Measurements from ENCODE around the gene ELK3. TPM values are rescaled to one million over a fixed set of nuclear protein-coding genes. Genes with fewer than 3 reads are reported as not detected.
A peak's percentile ranks its signal among the peaks of the same experiment; 100 is the strongest.

Gene ELK3
- total RNA-seq, 1 donor from 2014 or later: 18.9 TPM

DNA sequence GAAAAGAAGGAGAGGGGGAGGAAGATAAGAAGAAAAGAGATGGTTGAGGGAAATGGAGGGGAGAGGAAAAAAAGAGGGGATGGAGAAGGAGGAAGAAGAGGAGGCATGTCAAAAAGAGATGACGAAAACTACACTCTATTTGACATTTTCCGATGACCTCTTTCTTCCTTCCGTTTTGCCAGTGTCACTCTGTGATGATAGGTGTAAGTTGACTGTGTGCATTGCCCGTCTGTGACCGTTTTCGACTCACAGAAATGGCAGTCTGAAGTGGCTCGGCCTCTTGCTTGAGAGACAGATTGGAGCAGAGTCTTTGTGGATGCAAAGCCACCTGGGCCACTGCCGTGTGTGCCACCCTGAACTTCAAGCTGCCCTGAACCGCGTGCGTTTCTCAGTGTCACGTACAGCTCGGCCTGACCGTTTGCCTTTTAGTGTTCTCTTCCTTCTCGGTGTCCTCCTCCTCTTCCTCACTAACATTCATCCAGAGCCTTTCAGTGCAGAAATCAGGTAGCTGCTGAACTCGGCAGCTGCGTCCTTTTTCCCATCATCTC, 32.7 kb downstream of the ELK3 start:
- DNase-seq (no peak), ATAC-seq (ENCODE audit: poor library complexity) (no peak)
- intact Hi-C loops (cut with DNase I): no loop called here

DNA sequence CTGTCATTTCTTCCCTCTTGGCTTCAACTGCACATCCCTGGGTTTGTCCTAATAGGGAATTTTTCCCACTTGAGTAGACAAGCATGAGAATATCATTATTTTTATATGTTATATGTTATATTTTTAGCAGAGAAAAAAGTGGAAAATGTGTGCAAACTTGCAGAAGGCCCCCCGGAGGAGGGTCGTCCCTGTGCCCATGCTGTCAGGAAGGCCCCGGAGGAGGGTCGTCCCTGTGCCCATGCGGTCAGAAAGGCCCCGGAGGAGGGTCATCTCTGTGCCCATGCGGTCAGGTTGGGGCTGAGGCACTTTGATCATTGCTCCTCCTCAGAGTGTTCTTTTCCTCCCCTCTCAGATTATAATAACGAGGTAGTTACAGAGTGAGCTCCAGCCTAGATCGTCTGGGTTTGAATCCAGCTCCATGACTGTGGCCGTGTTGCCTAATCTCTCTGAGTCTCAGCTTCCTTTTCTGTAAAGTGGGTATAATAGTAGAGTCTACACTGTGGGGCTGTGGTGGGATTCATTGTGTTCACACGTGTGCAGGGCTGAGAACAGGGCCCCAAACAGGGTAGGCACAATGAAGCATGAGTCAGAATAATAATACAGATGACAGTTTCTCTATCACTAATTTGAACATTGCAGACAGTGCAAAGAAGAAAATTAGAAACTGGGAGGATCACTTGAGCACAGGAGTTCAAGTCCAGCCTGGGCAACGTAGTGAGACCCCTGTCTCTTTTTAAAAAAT, 33.4 kb downstream of the ELK3 start:
- ATAC-seq (ENCODE audit: poor library complexity) (no peak), DNase-seq (no peak)
- intact Hi-C loops (cut with DNase I): no loop called here

DNA sequence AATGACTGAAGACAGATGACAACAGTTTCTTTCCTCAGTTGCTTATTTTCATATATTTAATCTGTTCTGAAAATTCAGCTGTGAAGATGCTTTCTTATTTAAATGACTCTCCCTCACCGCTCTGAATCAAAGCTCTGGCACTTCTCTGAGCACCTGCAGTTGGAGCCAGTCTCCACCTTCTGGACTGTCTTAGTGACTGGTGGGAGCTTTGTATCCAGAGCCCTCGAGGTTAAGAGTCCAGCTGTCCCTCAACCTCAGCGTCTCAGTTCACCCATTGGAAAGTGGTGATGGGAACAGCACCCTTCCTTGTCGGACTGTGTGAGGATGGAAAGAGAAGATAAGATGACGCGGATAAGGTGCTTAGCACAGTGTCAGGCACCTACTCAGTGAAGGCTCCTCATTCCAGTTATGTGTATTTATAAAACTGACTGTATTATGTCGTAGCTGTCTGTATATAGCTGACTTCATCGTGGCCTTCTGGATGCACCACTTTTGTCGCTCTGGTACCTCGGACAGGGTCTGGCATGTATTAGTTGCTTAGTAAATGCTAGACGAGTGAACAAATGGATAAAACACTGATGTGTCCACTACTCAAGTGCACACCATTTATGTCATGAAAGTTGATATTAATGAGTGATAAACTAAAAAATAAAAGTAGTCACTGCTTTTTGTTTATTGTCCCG, 34.5 kb downstream of the ELK3 start:
- ATAC-seq (ENCODE audit: poor library complexity) (no peak), DNase-seq (no peak)
- intact Hi-C loops (cut with DNase I): no loop called here

DNA sequence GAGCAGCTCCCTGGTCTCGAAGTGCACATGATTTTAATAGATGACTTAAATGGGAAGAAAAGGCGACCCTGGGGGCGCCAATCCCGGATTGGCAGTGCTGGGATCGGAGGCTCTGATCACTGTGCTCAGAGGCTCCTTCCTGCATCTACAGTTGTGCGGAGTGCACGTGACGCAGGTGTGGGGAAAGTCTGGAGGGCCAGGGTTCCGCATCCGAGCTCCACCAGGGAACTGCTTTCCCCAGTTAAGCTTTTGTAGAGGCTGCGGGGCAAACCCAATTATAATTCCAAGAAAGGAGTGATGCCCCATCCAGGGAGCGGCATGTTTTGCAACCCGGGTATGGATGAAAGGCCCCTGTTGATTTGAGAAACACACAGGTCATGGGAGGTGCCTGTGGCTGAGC, 36.5 kb downstream of the ELK3 start:
- intact Hi-C loops (cut with DNase I): loop anchor here (5.0 kb wide), 1 partner anchor 172 kb away; the partner anchor contains the start of gene CDK17
- ATAC-seq (ENCODE audit: poor library complexity) (no peak), DNase-seq (no peak)

DNA sequence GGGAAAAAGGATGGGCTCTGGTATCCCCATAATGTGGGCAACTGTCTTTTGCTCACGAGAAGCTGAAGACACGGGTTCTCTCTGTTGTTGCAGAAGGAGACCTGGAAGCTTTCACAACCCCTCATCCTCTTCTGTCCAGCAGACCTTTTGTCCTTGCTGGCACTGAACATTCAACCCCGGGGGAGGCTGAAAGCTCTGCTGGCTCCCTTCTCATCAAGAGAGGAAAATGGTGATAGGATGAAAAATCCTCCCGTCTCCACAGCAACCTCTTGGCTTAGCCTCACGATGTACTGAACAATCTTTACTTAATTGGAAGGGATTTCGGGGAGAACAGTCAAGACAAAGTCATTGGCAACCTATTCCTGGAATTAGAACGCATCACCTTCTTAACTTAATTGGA, 39.0 kb downstream of the ELK3 start:
- DNase-seq (no peak), ATAC-seq (ENCODE audit: poor library complexity) (peak; percentile 3)
- intact Hi-C loops (cut with DNase I): loop anchor here (5.0 kb wide), 1 partner anchor 169 kb away; the partner anchor contains the start of gene CDK17

DNA sequence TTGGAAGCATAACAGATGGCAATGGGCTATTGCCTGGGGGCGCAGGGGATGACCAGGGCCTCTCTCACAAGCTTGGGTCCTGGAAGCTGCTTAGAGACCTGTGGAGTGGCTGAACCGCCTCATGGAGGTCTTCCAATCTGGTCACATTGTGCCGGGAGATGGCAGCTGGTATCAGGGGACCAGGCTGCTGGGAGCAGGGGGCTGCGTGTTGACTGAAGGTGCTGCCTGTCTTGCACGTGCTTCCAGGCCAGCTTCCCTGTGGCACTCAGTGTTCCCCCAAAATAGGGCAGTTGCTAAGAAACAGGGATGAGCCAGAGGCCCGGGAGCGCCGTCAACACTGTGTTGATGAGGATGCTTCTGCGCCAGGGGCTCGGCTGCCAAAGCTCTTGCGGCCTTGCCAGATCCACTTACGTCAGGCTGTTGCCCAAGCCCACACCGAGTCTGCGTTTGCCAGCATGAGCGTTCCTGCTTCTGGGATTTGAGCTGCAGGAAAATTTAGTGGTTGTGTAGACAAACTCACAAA, 39.8 kb downstream of the ELK3 start:
- ATAC-seq (ENCODE audit: poor library complexity) (peak; percentile 87), DNase-seq (peak; percentile 96)
- intact Hi-C loops (cut with DNase I): loop anchor here (5.0 kb wide), 1 partner anchor 168 kb away; the partner anchor contains the start of gene CDK17

DNA sequence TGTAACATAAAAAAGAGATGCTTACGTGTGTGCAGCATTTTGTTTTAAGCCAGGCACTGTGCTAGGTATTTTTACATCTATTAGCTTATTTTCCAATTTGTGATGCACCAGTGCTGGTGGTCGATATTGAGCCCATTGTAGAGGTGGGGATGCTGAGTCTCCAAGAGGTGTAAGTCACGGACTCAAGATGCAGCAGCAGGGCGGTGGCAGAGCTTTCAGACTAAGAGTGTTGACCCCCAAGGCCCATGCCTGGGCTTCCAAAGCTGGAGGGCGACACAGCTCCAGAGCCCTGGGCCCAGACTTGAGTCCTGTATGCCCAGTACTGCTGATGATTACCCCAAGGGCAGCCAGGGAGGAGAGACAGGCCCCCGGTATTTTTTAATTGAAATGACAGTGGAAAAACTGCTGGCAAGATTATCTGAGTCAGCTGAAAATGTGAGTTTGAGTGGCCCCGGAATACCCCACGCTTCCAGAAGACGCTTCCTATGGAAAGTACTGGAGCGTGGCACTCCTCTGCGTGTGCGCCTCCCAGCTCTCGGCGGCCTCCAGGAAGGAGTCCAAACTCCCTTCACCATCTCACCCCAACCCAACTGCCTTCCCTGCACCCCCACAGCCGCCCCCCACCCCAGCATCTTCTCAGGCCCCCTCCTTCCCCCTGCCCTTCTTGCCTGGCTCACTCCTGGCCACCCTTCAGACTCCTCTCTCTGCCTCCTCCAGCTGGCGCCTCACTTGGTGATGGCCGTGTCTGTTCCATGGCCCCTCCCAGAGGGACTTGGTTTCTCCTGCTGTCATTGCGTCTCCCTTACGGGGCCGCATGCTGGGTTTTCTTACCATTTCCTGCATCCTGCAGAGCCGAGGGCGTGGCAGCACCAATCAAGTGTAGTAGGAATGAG, 40.7 kb downstream of the ELK3 start:
- DNase-seq (no peak), ATAC-seq (ENCODE audit: poor library complexity) (no peak)
- intact Hi-C loops (cut with DNase I): loop anchor here (5.0 kb wide), 1 partner anchor 167 kb away; the partner anchor contains the start of gene CDK17

DNA sequence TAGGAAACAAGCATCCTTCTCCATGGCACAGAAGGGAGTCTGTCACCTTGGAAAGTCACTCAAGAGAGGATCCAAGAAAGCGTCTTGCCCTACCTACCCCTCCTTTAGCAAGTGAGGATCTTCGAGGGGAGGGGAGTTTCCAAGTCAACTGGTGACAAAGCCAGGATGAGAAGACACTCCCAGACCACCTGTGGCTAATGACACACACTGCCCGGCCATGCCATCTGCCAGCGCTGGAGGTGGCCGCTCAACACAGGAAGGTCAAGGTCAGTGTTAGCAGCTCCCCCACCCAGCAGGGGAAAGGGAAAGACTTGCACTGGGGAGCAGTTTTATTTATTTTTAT, 41.3 kb downstream of the ELK3 start:
- DNase-seq (no peak), ATAC-seq (ENCODE audit: poor library complexity) (no peak)
- intact Hi-C loops (cut with DNase I): no loop called here

DNA sequence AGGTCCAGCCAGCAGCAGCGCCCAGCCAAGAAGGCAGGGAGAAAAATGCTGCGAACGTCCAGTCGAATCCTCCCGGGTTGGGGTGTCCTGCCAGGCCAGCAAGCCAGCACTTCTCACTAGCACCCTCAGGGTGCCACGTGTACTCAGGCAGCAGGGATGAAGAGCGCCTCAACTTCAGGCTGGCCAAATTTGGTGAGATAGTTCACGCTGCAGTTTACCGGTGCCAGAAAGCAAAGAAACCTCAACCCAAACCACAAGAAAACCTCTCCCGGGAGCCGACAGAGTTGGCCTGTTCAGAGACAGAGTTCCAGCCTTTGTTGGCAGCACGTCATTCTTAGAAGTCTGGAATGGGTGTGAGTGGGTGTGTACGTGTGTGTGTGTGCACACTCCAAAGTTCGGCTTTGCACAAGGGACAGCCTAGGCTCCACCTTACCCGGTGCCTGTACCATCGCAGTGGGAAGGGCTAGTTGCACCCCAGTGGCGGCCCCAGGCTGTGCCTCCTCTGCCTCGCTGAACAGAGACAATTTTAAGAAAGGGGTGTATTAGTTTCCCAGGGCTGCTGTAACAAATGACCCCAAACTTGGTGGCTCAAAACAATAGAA, 42.1 kb downstream of the ELK3 start:
- ATAC-seq (ENCODE audit: poor library complexity): peak; percentile 10
- DNase-seq: peak; percentile 76
- intact Hi-C loops (cut with DNase I): no loop called here

DNA sequence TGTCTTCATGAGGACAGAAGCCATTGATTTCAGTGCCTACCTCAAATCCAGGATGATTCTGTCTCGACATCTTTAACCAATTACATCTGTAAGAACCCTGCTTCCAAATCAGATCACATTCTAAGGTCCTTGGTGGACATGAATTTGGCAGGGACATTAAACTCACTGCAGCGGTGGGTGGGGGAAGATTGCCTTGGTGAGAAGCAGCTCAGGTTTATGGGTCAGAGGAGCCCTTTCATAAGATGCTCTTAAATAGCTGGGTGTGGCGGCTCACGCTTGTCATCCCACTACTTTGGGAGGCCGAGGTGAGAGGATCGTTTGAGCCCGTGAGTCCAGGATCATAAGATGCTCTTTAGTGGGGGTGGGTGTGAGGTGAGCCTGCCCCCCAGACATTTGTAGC, 42.9 kb downstream of the ELK3 start:
- intact Hi-C loops (cut with DNase I): no loop called here
- ATAC-seq (ENCODE audit: poor library complexity) (no peak), DNase-seq (no peak)

DNA sequence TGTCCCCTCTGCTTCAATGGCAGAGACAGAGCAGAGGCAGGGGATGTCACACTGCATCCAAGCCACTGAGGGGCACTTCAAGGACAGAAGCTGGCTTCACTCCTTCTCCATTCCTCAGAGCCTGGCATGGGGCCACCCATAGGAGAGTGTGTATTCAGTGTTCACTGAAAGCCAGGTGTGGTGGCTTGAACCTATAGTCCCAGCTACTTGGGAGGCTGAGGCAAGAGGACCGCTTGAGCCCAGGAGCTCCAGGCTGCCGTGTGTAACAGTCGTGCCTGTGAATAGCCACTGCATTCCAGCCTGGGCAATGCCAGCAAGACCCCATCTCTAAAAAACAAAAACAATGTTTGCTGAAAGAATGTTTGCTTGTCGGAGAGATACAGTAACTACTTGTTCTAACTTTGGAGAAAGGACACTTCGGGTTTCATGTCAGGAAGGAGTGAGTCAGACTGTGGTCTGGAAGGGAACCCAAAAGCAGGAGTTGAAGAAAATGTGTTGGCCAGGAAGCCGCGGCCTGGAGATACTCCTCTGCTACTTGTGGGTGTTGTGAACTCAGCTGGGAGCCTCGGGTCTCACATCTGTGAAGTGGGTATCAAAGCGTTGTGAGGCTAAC, 43.4 kb downstream of the ELK3 start:
- no peak for ATAC-seq (ENCODE audit: poor library complexity)
- peak; percentile 70 for DNase-seq
- intact Hi-C loops (cut with DNase I): no loop called here

DNA sequence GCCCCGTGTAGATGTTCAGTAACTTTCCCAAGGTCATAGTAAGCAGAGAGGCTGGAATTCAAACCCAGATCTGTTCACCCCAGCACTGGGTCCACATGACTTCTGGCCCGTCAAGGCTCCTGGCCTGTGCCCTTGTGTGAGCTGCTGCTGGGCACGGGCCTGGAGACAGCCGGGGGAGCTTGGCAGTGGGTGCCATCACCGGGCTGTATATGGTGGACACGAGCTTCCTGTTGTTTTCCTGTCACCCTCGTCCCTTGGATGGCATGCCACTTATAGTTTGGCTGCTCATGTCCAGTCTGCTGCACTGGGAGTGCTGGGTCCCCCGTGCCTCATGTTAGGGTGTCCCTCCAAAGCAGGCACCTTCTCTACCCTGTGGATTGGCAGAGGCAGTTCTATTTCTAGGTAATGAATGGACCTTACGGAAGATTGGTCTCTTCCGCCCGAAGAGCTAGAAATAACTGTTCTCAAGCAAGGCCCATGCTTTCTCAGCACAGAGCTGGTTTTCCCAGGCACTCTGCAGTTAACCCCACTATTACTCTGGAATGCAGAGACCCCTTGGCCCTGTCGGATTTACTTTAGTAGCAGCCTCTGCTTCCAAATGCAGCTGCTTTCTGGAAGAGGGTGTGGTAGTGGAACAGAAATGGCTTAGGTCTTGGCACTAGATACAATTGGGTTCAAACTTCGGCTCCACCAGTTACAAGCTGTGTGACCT, 44.3 kb downstream of the ELK3 start:
- ATAC-seq (ENCODE audit: poor library complexity) (no peak), DNase-seq (no peak)
- intact Hi-C loops (cut with DNase I): no loop called here

DNA sequence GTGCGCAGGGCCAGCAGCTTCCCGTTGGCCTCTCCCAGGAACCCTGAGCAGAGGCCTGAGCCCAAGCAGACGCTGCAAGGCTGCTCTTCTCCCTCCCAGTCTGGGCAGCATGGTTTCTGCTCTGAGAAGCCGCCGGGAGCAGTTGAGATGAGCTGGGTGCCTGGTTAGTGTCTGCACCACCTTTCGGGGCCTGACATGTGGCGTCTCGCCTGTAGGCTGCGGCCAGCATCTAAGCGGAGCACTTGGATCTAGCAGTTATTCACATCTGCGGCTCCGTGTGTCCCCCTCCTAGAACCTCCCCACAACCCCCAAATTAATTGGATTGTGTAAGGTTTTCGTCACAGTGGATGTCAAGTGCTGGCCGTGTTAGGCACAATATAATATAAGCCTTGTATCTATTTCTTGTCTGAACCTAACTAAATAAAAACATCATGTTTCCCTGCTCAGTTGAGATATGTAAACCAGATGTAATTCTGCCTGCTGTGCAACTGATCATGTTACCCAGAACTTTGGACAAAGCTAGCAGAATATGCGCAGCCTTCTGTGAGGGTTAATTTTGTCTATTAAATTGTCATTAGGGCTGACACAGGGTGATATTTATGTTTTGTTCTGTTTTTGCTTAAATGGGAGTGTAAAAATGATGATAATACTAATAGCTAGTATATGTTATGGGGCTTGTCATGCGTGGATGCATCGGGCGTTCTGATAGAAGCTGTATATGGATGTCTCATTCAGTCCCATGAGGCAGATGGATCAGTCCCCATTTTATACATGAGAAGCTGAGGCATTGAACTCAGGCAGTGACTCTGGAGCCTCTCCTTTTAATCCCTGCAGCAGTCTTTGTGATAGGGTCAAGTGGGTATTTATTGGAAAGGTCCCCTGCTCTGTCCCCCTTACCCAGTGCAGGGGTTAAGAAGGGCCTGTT, 45.8 kb downstream of the ELK3 start:
- ATAC-seq (ENCODE audit: poor library complexity) (peak; percentile 78), DNase-seq (peak; percentile 82)
- intact Hi-C loops (cut with DNase I): no loop called here

DNA sequence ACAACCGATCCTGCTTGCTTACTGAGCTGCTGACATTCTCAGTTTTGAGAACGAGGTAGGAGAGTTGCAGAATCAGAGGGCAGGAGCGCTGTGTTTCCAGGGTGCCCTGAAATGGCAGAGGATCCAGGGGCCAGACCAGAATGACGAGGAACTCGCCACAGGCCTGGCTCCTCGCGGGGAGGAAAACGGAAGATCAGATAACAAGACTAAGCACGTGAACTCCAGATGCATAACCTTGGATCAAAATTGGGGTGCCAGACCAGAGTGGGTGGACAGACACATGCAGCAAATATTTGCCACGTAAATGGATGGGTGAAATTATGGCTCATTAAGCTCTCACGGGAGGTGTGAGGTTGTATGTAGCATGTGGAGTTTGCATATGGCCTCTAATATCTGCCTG, 46.5 kb downstream of the ELK3 start:
- ATAC-seq (ENCODE audit: poor library complexity): no peak
- no peak for DNase-seq
- intact Hi-C loops (cut with DNase I): no loop called here

DNA sequence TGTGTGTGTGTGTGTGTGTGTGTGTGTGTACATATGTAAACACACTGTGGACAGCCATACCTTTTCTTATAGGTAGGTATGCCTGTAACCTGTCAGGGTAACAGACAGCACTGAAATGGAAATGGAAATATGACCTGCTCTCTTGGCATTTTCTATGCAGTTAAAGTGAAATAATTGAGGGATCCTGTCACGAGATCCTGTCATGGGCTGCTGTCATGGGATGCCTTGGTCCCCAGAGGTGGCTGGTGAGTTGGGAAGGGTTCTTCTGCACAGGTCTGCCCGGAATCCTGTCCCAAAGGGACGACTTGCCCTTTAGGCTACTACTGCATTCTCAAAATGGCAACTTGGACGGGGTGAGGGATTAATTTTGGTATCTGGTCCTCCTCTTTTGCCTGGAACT, 47.3 kb downstream of the ELK3 start:
- DNase-seq (no peak), ATAC-seq (ENCODE audit: poor library complexity) (no peak)
- intact Hi-C loops (cut with DNase I): no loop called here

DNA sequence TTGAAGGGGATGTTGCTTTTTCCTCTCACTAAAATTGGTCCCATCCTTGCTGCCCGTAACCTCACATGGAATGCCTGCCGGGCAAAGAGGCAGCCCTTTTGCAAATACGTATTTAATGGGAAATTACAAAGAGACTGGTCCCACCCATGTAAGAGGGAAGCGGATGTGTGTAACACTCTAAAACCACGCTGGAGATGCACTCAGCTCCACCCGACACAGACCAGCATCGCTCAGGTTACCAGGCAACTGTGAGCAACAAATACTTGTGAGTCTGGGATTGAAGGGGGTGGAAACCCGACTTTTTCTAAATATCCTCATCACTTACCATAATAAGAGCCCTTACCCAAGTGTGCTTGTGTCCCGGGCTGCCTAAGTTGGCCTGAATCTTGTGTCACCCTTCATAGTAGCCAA, 47.7 kb downstream of the ELK3 start:
- ATAC-seq (ENCODE audit: poor library complexity) (peak; percentile 18), DNase-seq (no peak)
- intact Hi-C loops (cut with DNase I): no loop called here

Measured in Right ventricle myocardium superior (tissue), 1 donor.